DMS114 treated with DMSO at 0.1 percent for 48 hours (cell line): Measurements from ENCODE around the gene SLC26A5.

ENCODE experiments used
- DNase-seq: peaks from one replicate; lab custom pipeline; 2025; ENCODE audit not compliant: unreplicated experiment; lab: John Stamatoyannopoulos, UW

The SLC26A5 gene

DNA sequence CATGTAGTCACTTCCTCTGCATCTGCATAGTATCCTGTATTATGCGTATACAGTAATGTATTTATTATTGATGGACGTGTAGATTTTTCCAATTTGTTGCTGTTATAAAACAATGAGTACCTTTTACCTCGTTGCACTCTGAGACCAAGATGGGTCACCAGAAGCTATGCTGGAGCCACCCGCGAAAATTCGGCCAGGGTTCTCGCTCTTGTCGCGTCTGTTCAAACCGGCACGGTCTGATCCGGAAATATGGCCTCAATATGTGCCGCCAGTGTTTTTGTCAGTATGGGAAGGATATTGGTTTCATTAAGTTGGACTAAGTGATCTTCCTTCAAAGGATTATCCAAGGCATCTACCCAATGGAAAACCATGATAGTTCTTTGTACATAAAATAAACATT is 97.6 kb downstream of the SLC26A5 start:
- no peak for DNase-seq

DNA sequence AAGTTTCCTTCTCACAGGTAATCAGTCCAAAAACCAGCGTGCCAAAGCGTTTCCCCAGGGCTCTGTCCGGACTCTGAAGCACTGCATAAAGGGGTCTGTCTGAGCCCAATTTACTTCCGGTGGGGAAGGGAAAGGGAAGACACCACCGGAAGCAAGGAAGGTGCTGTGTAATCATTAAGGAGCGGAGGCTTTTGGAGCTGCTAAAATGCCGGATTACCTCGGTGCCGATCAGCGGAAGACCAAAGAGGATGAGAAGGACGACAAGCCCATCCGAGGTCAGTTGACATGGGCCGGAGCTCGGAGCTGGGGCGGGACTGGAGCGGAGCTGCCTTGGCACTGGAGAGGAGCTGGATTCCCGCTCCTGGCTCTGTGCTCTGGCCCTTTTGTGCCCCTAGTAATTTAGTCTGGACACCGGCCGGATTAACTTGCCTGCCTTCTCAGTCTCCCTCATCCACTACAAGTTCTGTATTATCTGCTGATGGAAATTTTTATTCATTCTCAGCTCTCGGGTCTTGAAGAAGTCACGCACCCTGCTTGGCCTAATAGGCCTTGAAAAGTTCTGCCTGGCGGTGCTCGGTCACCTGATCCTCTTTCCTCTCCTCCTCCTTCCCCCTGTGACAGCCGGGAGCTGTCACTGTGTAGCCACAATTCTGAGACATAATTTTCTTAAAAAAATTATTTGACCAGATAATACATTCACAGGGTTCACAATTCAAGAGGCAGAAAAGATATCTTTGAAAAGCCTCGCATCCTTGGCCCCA is 98.3 kb downstream of the SLC26A5 start, which contains the start of gene PSMC2:
Gene PSMC2, plus strand, starts transcription at position 137 of the 761 bp plus-strand sequence. Its CDS starts 69 bp downstream, at position 206.
- peak; percentile 85 for DNase-seq

DNA sequence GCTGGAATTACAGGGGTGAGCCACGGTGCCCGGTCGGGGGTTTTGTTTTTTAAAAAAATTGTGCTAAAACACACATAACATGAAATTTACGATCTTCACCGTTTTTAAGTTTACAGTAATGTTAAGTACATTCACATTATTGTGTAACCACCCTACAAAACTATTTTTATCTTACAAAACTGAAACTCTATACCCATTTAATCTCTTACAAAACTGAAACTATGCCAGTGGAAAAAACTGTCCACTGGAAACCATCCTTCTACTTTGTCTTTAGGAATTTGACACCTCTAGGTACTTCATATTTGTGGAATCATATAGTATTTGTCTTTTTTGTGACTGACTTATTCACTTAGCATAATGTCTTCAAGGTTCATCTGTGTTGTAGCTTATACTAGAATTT is 99.6 kb downstream of the SLC26A5 start:
- no peak for DNase-seq

DNA sequence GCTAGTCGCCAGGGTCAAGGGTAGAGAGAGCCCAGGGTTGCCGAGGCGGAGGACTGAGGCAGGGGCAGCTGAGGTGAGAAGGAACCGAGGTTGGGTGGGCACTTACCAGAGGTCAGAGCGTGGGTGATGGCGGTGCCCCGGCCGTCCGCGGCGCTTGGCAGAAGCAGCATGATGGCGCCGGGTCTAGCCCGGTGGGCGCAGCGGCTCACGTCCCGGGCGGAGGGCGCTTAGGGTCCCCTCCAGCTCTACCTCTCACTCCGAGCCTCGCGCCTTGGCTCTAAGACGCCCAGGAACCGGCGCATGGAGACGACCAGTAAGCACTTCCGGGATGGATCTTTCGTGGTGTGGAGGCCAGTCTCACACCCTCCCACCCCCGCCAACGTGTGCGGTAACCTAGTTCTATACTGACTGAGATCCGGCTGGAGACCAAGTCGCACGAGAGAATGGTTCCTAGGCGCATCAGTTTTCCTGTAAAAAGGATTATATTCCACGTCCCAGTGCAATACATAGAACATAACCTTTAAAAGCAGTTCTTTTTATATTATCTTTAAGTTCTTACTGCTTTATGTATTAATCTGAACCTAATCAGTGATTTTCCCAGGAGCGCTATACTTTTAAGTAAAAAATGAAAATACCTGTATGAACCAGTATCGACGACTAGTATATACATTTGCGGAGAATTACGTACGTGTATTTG is 101.4 kb downstream of the SLC26A5 start, which contains the start of gene DNAJC2:
Gene DNAJC2, minus strand, starts transcription at position 315 of the 697 bp plus-strand sequence. Its CDS starts 145 bp downstream, at position 170.
- DNase-seq: peak; percentile 89

DNA sequence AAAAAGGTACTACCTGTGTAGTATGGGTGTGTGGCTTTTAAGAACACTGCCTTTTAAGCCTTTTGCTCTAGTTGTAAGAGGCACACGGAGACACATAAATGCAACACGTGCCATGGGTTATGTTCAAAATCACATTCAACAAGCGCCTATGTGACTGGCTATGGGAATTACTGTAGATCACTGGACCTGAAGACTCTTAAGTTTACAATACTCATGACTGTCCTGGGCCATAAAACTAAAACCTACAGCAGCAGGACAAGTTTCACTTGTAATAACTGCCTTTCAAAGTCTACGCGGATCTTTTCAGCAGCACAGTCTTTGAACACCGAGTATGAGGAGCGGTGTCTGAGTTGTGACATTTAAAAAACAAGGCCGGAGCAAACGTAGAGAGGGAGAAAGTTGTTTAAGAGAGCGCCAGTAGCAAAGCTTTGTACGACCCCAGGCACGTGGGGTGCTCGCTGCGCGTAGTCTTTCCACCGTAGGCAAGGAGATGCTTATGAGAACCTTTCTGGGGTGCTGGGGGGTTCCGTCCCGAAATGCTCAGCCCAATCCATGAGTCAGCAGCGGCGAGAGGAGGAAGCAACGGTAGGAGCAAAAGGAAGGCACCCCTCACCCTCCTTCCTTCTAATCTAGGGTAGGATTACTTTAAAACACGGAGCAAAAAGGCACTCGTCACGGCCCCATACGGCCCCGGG is 102.1 kb downstream of the SLC26A5 start:
- no peak for DNase-seq

DNA sequence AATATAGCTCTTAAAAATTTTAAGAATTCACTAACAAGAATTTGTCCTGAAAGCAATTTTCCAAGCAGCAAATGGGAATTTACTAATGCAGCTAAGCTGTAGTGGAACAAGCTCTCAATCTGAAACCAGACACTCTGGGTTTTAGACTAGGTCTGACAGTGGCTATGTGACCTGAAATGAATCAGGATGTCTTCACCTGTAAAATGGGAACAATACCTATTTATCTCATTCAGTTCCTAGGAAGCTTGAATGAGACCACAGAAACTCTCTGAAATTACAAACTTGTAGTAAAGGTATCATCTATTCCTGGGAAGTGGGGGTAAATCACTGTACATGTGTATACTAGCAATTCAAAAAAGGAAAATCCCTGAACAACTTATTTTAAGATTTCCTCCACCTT is 102.7 kb downstream of the SLC26A5 start:
- no peak for DNase-seq

DNA sequence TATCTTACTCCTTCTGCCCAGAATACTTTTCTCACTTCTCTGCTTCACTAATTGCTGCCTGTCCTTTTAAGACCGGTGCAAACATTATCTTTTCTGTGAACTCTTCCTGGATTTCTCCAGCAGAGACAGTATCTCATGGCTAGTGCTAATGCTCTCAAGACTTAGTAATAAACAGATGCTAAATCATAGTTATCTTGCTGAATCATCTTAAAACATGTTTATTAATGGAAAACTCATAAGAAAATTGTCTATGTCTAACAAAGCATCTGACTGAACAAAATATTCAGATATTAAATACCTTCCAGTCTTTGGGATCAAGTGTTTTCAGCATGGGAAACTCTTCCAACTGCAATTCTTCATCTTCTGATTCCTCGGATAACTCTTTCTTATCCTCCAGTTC is 104.5 kb downstream of the SLC26A5 start:
- DNase-seq: no peak

DNA sequence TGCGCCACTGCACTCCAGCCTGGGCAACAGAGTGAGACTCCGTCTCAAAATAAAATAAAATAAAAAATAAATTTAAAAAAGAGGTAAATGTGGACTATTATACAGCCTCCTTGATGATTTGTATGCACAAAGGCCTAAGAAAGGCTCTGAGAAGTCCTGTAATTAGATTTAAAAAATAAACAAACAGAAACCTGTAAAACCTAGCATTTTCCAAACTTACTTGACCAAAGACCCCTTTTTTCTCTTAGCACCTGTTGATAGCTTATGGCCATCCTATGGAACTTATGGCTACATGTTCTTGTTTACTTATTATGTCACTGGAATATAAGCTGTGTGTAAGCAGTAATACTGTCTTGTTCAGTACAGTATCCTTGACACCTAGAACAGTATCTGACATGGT is 107.1 kb downstream of the SLC26A5 start:
- no peak for DNase-seq

DNA sequence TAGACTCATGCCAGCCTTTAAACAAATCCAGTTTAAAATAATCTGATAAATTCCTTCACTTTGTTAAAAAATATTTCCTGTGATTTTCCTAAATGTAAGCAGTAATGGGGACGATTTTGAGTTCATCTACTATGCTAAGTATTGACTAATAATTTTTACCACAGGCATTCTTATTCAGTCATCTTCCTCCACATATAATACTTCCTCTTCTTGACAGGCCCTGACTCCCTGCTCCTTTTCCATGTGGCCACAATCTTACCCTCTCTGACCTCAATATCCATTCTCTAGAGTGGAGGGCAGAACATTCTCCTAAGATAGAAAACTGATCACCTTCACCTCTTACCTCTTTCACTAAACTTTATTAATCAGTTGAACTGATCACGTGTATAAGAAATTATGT is 109.2 kb downstream of the SLC26A5 start:
- no peak for DNase-seq

DNA sequence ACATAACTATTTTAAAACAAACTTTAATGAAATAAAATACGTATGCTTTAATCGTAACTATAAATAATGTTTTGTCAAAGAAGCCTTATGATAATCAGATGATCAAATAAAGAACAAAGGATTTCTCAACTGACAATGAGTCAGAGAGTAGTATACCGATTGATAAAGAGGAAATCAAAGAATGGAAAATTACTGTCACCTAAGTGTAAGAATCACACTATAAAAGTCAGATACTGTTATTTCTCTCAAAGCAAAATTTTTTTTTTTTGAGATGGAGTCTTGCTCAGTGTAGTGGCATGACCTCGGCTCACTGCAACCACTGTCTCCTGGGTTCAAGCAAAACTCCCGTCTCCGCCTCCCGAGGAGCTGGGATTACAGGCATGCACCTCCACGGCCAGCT is 120.3 kb downstream of the SLC26A5 start:
- no peak for DNase-seq
